ENCODE measurements around the gene IFTAP.

Gene IFTAP

DNA sequence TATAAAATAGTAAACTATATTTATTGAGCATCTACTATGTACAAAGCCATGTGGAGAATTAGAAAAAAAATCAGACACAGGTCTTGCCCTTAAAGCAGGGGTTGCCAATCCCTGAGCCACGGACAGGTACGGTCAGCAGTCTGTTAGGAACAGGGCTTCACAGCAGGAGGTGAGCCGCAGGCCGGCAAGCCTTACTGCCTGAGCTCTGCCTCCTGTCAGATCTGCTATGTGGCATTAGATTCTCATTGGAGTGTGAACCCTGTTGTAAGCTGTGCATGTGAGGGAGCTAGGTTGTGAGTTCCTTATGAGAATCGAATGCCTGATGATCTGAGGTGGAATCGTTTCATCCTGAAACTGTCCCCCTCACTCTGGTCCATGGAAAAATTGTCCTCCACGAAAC lies 5.9 kb downstream of the IFTAP start:
- Histone ChIP-seq H3K4me2 (ENCODE audit: low read length) (no peak overlapping the region), H3K9me3 (replicated peaks; ENCODE audit: low read length) (no peaks in the 10 kb centered on the region), H3K9ac (ENCODE audit: low read depth, low read length) (no peak overlapping the region), H3K4me3 (ENCODE audit: low read length) (no peak overlapping the region), H3K4me1 (ENCODE audit: control insufficient read depth, insufficient read depth, low read length) (peaks cover 3% of the 10 kb centered on the region), H3K36me3 (ENCODE audit: insufficient read depth, low read length) (no peaks in the 10 kb centered on the region), H3K27me3 (ENCODE audit: control insufficient read depth, insufficient read depth, low read length) (no peaks in the 10 kb centered on the region)

DNA sequence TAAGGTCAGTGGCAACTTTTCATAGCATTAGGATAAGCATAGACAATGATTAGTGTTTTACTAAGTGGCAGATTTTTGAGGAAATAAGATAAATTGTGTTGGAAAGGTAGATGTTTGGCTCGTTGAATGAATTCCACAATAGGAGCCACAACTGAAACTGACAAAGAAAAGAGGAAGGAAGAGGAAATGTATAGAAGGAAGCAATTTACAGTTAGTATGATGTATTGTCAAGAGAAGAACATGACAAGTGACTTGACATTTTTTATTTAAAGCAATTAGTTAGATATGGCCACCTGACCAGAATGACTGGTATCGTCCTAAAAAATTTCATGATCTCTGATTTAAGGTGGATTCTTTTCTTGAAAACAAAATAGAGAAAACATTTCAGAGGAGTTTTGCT lies 6.9 kb downstream of the IFTAP start:
- H3K9me3 ChIP-seq (replicated peaks; ENCODE audit: low read length) = no peaks in the 10 kb centered on the region
- H3K27me3 ChIP-seq (ENCODE audit: control insufficient read depth, insufficient read depth, low read length) = no peaks in the 10 kb centered on the region
- H3K4me3 ChIP-seq (ENCODE audit: low read length) = no peak overlapping the region
- H3K4me2 ChIP-seq (ENCODE audit: low read length) = no peak overlapping the region
- no peaks in the 10 kb centered on the region for H3K36me3 ChIP-seq (ENCODE audit: insufficient read depth, low read length)
- no peak overlapping the region for H3K9ac ChIP-seq (ENCODE audit: low read depth, low read length)
- no peaks in the 10 kb centered on the region for H3K4me1 ChIP-seq (ENCODE audit: control insufficient read depth, insufficient read depth, low read length)

DNA sequence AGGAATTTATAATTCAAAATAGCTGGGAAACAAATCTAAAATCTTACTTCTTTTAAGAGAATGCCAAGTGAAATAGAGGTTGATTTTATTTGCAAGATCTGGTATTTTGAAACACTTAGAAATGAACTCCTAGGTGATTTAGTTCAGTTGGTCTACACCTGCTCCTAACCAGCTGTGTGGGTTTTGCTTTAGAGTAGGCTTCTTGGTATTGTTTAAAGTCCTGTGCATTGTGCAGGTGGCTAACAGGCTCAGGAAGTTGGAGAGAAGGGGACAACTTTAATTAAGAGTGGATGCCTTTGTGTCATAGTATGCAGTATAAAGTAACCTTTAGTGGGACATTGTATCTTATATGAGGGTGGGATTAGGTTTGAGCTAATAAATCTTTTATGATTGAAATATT lies 7.8 kb downstream of the IFTAP start:
- no peaks in the 10 kb centered on the region for H3K27me3 ChIP-seq (ENCODE audit: control insufficient read depth, insufficient read depth, low read length)
- H3K4me1 ChIP-seq (ENCODE audit: control insufficient read depth, insufficient read depth, low read length) = no peaks in the 10 kb centered on the region
- no peak overlapping the region for H3K4me3 ChIP-seq (ENCODE audit: low read length)
- no peaks in the 10 kb centered on the region for H3K9me3 ChIP-seq (replicated peaks; ENCODE audit: low read length)
- no peak overlapping the region for H3K9ac ChIP-seq (ENCODE audit: low read depth, low read length)
- no peak overlapping the region for H3K4me2 ChIP-seq (ENCODE audit: low read length)
- H3K36me3 ChIP-seq (ENCODE audit: insufficient read depth, low read length) = no peaks in the 10 kb centered on the region

DNA sequence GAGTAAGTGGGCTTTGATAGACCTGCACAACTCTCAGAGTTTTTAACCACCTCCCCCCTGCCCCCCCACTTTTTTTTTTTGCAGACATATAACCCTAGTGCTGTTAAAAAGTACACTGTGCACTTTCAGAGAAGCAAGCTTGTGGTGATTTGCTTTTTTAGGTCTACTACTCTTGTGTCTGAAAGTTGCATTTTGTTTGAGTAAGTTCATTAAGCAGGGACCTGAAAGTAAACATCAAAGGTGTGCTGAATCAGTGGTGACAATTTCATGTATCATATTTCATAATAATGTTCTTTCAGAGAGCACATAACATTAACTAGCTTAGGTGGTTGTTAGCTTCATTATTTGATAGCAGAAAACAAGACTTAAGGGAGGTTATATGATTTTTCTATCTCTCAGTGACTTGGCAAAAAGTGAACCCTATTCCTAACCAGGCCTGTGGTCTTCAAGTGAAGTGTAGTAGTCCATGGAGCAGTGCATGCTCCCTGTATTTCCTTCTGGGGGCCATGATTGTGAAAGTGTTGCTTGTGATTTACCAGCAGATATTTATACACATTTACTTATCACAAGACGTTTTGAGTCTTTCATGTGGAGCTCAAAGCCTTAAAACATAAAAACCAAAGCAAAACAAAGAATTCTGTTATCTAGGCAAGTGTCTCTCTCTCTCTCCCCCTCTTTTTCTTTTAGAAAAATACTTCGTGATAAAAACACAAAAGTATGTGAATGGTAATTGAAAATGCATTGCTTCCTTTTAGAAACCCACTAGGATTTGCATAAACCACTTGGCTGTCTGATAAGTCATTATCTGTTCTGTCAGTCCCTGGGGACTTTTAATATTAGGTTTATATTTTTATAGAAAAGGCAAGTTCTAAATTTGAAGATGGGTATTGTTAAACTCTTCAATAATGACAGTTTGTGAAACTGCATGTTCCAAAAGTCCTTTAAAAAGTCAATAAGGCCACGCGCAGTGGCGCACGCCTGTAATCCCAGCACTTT lies 11.2 kb downstream of the IFTAP start:
- H3K4me3 ChIP-seq (ENCODE audit: low read length) = no peak overlapping the region
- no peaks in the 10 kb centered on the region for H3K9me3 ChIP-seq (replicated peaks; ENCODE audit: low read length)
- H3K4me2 ChIP-seq (ENCODE audit: low read length) = no peak overlapping the region
- no peaks in the 10 kb centered on the region for H3K4me1 ChIP-seq (ENCODE audit: control insufficient read depth, insufficient read depth, low read length)
- no peaks in the 10 kb centered on the region for H3K27me3 ChIP-seq (ENCODE audit: control insufficient read depth, insufficient read depth, low read length)
- no peaks in the 10 kb centered on the region for H3K36me3 ChIP-seq (ENCODE audit: insufficient read depth, low read length)
- H3K9ac ChIP-seq (ENCODE audit: low read depth, low read length) = no peak overlapping the region

DNA sequence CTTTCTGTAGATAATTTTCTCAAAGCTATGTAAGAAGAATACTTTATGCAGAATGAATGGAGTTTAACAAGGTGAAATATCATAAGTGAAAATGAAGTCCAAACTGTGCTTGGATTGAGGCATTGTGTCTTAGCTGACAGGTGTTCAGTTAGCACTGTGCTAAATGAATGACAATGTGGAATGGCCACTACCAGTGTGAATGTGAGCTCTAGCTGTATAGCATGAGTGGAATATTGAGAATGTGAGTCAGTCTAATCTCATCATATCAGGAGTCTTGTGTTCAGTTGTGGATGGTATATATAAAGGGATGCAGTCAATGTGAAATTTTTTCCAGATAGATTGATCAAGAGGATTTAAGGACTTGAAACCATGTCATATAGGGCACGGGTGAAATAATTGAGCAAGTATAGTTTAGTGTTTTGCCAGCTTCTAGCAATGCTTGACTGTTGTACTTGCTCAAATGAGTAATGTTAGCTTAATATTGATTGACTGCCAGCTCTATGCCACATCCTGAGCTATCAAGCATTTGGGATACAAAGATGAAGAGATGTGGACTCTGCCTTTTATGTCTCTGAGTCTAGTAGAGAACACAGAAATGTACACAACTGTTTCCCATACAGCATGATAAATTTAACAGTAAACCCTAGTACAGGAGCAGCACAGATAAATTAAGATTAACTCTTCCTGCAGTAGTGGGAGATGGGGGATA lies 14.3 kb downstream of the IFTAP start:
- Histone ChIP-seq H3K36me3 (ENCODE audit: insufficient read depth, low read length) (no peaks in the 10 kb centered on the region), H3K4me3 (ENCODE audit: low read length) (no peak overlapping the region), H3K4me1 (ENCODE audit: control insufficient read depth, insufficient read depth, low read length) (no peaks in the 10 kb centered on the region), H3K9me3 (replicated peaks; ENCODE audit: low read length) (no peaks in the 10 kb centered on the region), H3K9ac (ENCODE audit: low read depth, low read length) (no peak overlapping the region), H3K4me2 (ENCODE audit: low read length) (no peak overlapping the region), H3K27me3 (ENCODE audit: control insufficient read depth, insufficient read depth, low read length) (no peaks in the 10 kb centered on the region)

DNA sequence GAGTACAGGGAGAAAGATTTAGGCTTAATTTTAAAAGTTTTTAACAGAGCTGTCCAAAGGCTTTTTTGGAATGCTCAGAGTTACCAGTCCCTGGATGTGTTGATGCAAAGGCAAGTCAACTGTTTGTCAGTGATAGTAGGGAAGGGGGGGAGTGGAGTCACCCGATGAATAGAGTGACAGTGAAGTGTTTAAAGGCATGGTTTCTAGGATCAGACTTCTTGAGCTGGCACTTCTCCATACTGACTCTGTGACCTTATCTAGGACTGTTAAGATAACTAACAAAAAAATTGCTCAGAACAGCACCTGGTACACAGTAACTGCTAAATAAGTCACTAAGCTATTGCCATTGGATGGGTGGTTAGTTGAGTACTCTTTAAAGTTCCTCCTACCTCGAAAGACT lies 15.1 kb downstream of the IFTAP start:
- Histone ChIP-seq H3K9ac (ENCODE audit: low read depth, low read length) (no peak overlapping the region), H3K36me3 (ENCODE audit: insufficient read depth, low read length) (no peaks in the 10 kb centered on the region), H3K27me3 (ENCODE audit: control insufficient read depth, insufficient read depth, low read length) (no peaks in the 10 kb centered on the region), H3K4me3 (ENCODE audit: low read length) (no peak overlapping the region), H3K4me1 (ENCODE audit: control insufficient read depth, insufficient read depth, low read length) (no peaks in the 10 kb centered on the region), H3K4me2 (ENCODE audit: low read length) (no peak overlapping the region), H3K9me3 (replicated peaks; ENCODE audit: low read length) (no peaks in the 10 kb centered on the region)

DNA sequence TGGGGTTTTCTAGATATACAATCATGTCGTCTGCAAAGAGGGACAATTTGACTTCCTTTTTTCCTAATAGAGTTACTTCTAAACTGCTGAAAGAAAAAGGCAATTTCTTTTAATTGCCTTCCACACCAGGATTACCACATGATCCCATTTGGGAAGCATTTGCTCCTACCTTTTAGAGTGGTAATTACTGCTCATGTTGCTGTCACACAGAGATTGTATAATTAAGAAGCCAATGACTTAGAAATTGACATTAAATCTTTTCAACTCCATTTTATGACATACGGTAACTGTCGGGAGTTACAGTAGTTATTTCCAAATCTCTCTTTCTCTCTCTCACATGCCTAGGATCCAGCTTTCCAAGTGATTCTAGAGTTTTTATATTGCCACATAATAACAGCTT lies 21.5 kb downstream of the IFTAP start:
- H3K36me3 ChIP-seq (ENCODE audit: insufficient read depth, low read length) = no peaks in the 10 kb centered on the region
- no peak overlapping the region for H3K4me3 ChIP-seq (ENCODE audit: low read length)
- H3K9ac ChIP-seq (ENCODE audit: low read depth, low read length) = no peak overlapping the region
- no peaks in the 10 kb centered on the region for H3K27me3 ChIP-seq (ENCODE audit: control insufficient read depth, insufficient read depth, low read length)
- H3K9me3 ChIP-seq (replicated peaks; ENCODE audit: low read length) = no peaks in the 10 kb centered on the region
- H3K4me2 ChIP-seq (ENCODE audit: low read length) = no peak overlapping the region
- H3K4me1 ChIP-seq (ENCODE audit: control insufficient read depth, insufficient read depth, low read length) = peaks cover 11% of the 10 kb centered on the region

DNA sequence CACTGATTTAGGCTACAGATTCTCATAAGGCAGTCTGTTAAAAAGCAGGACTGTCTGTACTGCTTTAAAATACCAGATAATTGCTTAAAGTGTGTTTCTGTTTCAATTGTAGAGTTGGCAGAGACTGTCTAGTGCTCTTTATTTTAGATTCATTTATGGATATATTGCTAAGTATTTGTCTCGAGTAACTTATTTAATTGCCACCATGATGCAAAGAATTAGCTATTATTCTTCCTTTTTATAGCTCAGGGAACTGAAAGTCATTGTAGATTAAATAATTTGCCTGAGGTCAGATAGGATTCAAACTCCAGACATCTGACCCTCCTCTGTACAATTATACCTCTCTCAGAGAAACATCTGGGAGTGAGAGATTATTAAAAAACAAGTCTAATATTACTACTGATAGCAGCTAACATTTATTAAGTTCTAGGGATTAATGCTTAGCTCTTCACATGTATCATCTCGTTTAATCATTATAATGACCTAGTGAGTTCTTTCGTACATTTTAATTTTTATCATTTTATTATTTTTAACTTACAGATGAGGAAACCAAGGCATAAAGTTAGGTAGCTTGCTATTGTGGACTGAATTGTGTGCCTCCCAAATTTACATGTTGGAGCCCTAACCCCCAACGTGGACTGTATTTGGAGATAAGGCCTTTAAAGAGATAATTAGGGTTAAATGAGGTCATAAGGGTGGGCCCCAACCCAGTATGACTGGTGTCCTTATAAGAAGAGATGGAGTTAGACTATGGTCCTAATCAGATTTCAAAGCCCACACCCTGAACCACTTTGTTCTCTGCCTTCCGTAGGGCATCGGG lies 23.5 kb downstream of the IFTAP start:
- H3K27me3 ChIP-seq (ENCODE audit: control insufficient read depth, insufficient read depth, low read length) = no peaks in the 10 kb centered on the region
- no peaks in the 10 kb centered on the region for H3K9me3 ChIP-seq (replicated peaks; ENCODE audit: low read length)
- no peak overlapping the region for H3K9ac ChIP-seq (ENCODE audit: low read depth, low read length)
- H3K4me3 ChIP-seq (ENCODE audit: low read length) = no peak overlapping the region
- no peaks in the 10 kb centered on the region for H3K36me3 ChIP-seq (ENCODE audit: insufficient read depth, low read length)
- peaks cover 11% of the 10 kb centered on the region for H3K4me1 ChIP-seq (ENCODE audit: control insufficient read depth, insufficient read depth, low read length)
- no peak overlapping the region for H3K4me2 ChIP-seq (ENCODE audit: low read length)

DNA sequence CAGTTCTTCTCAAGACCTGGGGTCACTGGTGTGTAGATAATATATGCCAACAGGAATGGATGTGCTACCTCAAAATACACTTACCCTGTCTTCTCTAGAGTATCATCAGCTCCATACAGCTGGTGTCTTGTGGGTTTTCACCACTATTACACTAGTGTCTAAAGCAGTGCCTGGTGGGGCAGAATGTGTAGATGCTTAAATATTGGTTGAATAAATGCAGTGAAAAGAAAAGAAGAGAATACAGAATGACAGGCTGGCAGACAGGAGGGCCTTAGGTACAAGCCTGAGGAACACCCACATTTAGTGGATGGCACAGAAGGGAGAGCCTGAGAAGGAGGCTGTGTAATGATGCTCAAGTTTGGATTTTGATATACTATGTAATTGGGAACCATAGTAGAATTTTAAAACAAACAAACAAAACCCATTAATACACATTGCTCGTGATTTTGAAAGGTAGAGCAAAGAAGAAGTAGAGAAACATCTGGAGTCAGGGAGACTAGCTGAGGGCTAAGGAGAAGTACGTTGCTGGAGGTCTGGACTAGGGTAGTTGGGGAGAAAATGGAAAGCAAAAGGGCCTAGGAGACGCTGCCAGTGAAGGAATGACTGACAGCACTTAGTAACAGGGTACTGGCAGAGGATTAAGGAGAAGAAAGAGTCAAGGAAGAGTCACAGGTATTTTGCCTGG lies 24.2 kb downstream of the IFTAP start:
- no peaks in the 10 kb centered on the region for H3K36me3 ChIP-seq (ENCODE audit: insufficient read depth, low read length)
- H3K27me3 ChIP-seq (ENCODE audit: control insufficient read depth, insufficient read depth, low read length) = no peaks in the 10 kb centered on the region
- H3K9ac ChIP-seq (ENCODE audit: low read depth, low read length) = no peak overlapping the region
- H3K4me3 ChIP-seq (ENCODE audit: low read length) = no peak overlapping the region
- H3K4me1 ChIP-seq (ENCODE audit: control insufficient read depth, insufficient read depth, low read length) = peaks cover 11% of the 10 kb centered on the region
- no peak overlapping the region for H3K4me2 ChIP-seq (ENCODE audit: low read length)
- no peaks in the 10 kb centered on the region for H3K9me3 ChIP-seq (replicated peaks; ENCODE audit: low read length)

DNA sequence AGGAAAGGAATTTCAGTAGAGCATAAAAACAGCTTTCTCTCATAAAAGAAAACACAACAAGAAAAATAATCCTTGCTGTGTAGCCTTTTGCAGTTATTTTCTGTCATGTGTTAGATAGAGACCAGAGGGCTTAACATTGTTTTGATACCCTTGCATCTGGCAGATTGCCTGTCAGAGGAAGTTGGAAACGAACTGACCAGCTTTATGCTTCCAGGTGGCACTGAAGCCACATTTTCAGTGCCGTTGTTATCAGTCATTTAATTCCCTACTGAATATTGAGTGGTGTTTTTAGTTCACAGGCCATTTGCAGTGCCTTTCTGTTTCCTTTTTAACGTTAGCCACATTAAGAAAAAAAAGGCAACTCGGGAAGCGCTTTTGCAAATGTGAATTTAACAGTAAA lies 25.2 kb downstream of the IFTAP start:
- no peaks in the 10 kb centered on the region for H3K27me3 ChIP-seq (ENCODE audit: control insufficient read depth, insufficient read depth, low read length)
- no peak overlapping the region for H3K9ac ChIP-seq (ENCODE audit: low read depth, low read length)
- peak overlapping the region; percentile 35 for H3K4me2 ChIP-seq (ENCODE audit: low read length)
- peaks cover 11% of the 10 kb centered on the region for H3K4me1 ChIP-seq (ENCODE audit: control insufficient read depth, insufficient read depth, low read length)
- no peaks in the 10 kb centered on the region for H3K36me3 ChIP-seq (ENCODE audit: insufficient read depth, low read length)
- no peak overlapping the region for H3K4me3 ChIP-seq (ENCODE audit: low read length)
- no peaks in the 10 kb centered on the region for H3K9me3 ChIP-seq (replicated peaks; ENCODE audit: low read length)

DNA sequence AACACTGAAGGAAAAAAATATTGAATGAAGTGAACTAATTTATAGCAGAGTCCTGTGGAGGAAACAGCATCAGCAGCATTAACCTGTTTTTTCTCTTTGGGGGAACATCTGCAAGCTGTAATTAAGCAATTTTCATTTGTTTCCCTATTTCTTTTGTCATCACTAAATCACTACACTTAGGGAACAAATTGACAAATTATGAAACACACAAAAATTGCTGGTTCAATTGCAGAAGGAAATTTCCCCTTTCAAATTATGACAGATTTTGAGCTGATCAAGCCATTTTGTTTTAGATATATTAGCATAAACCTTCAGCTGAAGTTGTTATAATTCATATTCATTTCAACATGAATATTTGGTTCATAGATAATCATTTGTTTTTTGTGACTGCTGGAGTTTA lies 25.9 kb downstream of the IFTAP start:
- Histone ChIP-seq H3K4me3 (ENCODE audit: low read length) (no peak overlapping the region), H3K9ac (ENCODE audit: low read depth, low read length) (no peak overlapping the region), H3K36me3 (ENCODE audit: insufficient read depth, low read length) (no peaks in the 10 kb centered on the region), H3K9me3 (replicated peaks; ENCODE audit: low read length) (no peaks in the 10 kb centered on the region), H3K27me3 (ENCODE audit: control insufficient read depth, insufficient read depth, low read length) (no peaks in the 10 kb centered on the region), H3K4me1 (ENCODE audit: control insufficient read depth, insufficient read depth, low read length) (peaks cover 11% of the 10 kb centered on the region), H3K4me2 (ENCODE audit: low read length) (no peak overlapping the region)
